GM18505 (cell line): ENCODE results near the gene FBXL17.

Experiments used
- ATAC-seq: cut with Tn5 transposase; IDR thresholded peaks from one replicate; pipeline ENCODE4 v1.9.1; 2021; ENCODE audit not compliant: unreplicated experiment
- POLR2A ChIP-seq: IDR thresholded peaks from 4 replicates; pipeline ENCODE4 v1.6.1; 2011; ENCODE audit warnings: borderline replicate concordance; ENCODE audit not compliant: insufficient read depth, insufficient read length; ENCODE audit errors: extremely low read depth

The FBXL17 gene

DNA sequence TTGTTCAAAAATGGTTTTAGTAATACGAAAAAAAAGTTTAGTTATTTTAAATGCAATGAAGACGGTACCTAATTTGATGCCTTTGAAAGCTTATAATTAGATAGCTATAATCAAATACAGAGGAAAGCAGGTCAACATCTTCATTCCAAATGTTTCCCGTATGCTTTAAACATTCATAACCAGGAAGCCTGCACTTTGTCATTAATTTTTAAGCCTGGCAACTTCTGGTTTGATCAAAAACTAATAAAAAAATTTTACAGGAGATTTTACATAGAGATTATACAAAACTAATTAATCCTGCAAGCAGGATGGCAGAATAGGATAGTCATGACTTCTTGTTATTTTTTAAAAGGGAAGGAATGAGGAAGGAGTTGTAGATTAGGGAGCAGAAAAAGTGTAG, 353.0 kb downstream of the FBXL17 start:
- no peak for TF ChIP-seq POLR2A
- ATAC-seq, result no peak

DNA sequence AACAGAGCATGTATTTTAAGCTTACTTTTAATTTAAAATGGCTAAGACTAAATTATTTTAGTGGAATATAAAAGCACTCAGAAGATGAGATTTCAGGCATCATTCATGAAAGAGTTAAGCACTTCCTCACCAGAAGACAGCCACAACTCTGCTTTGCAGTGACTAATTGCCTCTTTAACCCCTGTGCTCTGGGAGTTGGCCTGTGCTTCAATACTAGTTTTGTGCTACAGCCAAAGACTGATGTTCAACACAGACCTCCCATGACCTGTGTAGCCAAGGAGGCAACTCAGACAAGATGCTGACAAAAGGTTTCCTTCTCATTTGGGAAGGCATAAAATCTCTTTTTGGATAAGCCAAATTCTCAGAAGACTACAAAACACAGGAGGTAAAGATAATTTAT, 353.5 kb downstream of the FBXL17 start:
- ATAC-seq, result no peak
- no peak for TF ChIP-seq POLR2A

DNA sequence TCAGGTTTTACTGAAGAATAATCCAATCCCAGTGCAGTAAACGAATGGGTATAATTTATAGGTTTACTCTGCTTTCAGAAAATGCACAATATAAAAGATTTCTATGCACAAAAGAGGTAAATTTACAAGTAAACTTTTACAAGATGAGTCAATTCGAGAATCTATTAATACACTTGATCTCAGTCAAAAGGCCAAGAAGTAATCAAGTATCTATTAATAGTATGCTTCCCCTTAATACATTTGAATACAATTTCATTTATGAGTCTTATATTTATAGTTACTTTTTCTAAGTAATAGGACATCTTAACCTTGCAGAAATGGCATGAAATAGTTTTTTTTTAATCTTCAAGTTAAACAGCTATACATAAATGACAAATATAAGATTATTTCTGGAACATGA, 355.9 kb downstream of the FBXL17 start:
- no peak for TF ChIP-seq POLR2A
- no peak for ATAC-seq

DNA sequence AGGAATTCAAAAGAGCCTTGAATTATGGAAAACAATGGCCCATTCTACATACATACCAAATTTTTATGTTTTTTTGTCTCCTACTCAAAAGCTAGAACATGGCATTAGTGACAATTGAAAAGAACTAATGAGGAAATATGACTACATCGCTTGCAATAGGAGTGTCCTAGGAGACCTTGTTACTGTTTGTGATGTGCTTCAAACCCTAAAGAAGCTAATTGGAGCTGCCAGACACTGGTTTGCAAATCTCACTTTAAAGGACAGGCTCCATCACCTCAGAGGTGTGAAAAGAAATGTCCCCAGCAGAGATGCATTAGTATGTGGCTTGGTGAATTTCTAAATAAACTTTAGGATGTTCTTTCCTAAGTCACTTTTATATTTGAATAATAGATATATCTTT, 356.9 kb downstream of the FBXL17 start:
- ATAC-seq, result no peak
- TF ChIP-seq POLR2A, result no peak

DNA sequence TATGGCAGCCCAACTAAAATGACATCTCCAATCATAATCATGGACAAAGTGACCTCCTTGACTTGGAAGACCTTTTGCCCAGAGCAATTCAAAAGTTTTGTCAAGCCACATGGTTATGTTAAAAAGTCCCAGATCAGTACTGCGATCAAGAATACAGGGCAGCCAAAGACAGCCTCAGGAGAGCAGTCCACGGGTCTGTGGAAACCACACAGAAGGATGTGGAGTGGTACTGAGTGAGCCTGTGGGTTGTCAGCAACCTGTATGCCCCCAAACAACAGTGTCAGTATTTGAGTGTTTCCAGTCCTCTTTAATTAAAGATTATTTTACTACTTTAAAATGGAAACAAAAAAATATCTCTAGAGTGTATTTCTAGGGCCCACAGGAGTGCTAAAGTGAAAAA, 365.8 kb downstream of the FBXL17 start:
- no peak for ATAC-seq
- TF ChIP-seq POLR2A, result no peak

DNA sequence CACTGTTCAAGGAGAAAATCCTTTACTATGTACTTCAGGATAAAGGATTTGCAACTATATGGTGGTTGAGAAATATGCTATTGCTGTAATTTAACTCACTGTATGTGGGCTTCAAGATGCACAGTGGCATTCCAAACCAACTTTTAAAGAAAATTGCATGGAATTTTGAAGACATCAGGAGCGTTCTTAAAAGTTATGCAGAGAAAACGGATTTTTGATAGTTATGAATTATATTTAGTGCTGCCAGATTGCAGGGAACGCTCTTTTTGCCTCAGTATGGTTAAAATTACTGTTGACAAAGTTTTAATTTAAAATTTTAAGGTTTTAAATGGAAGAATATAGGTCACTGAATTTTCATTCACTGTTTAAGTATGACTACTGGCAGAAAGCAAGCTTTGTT, 375.1 kb downstream of the FBXL17 start:
- TF ChIP-seq POLR2A, result no peak

DNA sequence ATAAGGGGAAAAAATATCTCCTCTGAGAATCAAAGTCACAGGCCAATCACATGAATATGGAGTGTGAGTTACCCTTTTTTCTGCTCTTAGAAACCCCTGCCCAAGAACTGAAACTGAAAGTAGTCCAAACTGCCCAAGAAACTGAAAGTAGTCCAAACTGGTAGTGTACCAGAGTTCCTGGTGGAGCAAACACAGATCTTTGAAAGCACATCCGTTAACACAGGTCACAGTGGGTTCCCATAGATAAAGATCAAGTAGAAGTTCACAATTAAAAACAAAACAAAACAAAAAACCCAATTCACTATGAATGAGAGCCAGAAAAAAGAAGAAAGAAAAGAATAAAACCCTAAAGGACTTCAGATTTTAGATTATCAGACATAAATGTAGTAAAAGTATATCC, 378.7 kb downstream of the FBXL17 start:
- peak; percentile 98 for ATAC-seq
- no peak for TF ChIP-seq POLR2A

More for the DNA sequence above, 375.1 kb downstream of the FBXL17 start:
- no peak for ATAC-seq

DNA sequence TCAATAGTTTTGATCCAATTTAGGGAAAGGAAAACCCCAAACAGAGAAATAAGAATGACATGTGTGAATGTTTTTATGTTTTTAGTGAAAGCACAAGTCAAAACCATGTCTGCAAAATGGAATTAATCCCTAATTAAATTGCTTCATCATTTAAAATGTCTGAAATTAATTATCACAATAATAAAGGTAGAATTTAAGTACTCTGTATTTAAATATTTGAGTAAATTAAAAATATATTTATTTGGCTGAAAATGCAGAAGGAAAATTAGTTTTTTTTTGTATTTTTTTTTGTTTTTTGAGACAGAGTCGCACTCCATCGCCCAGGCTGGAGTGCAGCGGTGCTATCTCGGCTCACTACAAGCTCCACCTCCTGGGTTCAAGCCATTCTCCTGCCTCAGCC, 380.7 kb downstream of the FBXL17 start:
- no peak for ATAC-seq
- TF ChIP-seq POLR2A, result no peak

DNA sequence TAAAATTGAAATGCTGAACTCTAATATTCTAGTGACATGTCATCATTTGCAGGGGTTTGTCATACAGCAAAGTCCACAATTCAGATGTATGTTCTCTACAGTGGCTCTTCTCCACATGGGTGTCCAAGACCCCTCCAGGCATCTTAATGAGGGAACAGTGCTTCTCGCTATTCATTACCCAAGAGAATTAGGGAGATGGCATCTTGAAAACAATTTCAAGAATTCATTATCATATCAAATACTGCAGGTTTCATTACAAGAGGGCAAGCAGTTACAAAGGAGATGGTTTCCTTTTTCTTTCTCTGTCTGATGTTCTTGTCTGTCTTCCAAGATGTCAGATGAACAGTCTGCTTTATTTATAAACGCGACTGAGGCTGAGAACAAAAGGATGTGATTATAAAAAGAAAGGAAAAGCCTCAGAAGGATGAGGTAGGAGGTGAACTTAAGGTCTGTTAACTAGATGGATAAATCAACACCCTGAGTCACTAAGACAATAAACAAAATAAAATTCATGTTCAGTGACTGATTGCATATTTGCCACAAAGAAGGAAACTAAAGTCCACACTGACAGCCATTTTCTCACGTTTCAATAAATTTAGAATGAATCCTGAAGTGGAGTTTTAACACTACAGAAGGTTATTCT, 384.4 kb downstream of the FBXL17 start:
- no peak for ATAC-seq
- TF ChIP-seq POLR2A, result no peak

DNA sequence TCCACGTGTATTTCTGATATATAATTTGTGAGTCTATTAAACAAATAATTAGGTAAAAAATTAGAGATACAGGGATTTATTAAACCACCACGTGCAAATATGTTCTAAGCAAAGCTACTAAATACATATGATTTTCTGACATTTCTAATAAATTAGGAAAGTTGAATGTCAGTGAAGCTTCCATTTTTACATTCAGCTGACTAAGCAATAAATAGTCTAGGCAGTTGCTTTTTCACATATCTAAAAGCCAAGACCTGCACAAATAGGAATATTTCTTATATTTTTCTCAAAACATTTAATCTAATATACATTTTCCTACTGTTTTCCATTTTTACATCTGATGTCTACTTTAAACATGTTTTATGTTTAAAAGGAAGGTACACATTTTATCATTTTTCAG, 388.6 kb downstream of the FBXL17 start:
- ATAC-seq, result no peak
- TF ChIP-seq POLR2A, result no peak

DNA sequence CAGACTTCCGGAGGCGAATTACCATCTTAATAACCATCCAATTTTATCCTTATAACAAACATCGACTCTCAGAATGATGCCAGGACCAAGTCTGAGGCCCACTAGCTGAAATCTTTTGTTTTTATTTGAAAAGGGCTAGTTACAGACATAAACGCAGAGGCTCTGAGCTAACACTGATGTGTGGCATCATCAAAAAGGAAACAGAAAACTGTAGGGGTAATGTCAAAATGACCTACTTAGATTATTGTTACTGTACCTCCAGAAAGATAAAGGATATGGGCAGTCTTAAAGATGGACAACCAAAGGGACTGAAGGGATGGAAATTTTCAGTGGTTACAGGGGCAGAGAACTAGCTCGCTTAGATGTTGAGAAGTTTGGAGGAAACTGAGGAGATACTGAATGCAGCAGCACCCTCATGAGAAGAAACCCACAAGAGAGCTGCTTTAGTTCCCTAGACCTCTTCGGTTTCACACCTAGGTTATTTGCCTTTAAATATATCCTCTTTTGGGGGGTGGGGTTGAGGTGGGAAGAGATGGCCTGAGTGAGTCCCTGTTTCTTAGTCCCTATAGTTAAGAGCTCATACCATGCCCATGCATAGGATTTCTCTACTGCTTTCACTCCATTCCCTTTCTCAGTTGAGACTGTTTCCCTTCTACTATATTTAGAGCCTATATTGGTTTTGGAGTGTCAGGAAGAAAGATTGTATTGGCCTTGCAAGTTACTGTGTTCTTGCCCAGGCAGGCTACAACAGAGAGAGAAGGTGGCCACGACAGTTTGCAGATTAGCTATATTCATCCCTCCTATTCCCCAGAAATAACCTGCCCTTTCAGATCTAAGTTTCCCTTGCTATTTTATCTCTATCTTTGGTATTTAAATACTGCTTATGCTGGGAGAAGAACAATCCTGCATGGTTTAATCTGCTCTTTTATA, 390.8 kb downstream of the FBXL17 start:
- TF ChIP-seq POLR2A, result no peak
- ATAC-seq, result no peak

DNA sequence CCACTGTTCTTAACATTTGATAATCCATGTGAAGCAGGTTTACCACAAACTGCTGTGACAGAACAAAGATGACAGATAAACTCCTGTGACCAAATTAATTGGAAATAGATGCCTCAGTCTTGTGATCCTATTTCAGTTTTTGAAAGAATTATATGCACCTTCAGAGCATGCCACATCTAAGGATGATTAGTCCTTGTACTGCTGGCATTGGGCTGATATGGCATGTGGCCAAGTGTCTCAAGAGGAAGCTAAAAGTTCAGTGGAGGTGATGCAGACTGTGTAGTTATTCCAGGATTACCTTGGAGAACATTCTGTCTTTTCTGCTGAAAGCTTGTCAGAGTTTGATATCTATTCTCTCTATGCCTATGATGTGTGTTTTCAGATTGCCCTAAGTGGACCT, 396.8 kb downstream of the FBXL17 start:
- no peak for TF ChIP-seq POLR2A

DNA sequence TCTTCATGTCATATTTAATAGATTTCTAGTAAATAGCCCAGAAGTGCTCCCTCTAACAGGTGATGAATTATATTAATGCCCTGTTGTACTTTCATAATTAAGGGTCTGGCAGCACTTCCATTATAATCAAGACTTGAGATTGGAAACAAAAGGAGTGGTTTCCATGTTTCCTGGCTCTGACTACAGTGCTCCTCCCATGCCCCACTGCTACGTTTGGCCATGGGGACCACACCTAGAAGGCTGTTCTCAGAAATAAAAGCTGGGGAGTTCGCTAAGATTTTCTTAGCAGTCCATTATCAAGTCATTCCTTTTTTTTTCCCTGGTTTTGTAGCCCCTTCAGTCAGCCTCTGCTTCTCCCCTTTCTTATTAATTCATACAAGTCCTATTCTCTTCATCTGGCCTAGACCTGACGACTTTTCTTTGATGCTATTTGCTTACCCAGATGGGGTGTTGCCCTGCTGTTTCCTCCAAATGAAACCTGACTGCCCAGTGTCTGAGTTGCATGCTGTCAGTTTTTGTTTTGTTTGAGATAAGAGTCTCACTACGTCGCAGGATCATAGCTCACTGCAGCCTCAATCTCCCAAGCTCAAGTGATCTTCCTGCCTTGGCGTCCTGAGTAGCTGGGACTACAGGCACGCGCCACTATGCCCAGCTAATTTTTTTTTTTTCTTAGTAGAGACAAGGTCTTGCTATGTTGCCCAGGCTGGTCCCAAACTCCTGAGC, 399.0 kb downstream of the FBXL17 start:
- no peak for TF ChIP-seq POLR2A
- ATAC-seq, result no peak

More for the DNA sequence above, 396.8 kb downstream of the FBXL17 start:
- no peak for ATAC-seq
